Hematopoietic multipotent progenitor cell (in vitro differentiated cells): ENCODE results near the gene ASB6. TPM values are rescaled to one million over a fixed set of nuclear protein-coding genes. Genes with fewer than 3 reads are reported as not detected.
"Not testable (repeated sequence)": the region's sequence is repeated elsewhere in the genome, so short reads cannot be mapped to it uniquely, and the experiment has no call there.

Experiments used
- DNase-seq, 3 donors: peaks; one replicate each; pipeline ENCODE4 v3.0.0-alpha.2; 2011 to 2015; ENCODE audit warnings: low read depth in 2 of 3, low spot score in 2 of 3
- total RNA-seq: library from RNA; depleted of rRNA; stranded (reverse); fragments of >200 nt; gene quantifications from one replicate; pipeline ENCODE4 v1.2.3, GENCODE V29; 2012

Gene ASB6
- total RNA-seq, 1 donor = 15.9 TPM

GRCh38 chr9:129646654-129647053 lies 4.7 kb upstream of the ASB6 start:
- no peak for DNase-seq

- no peak for DNase-seq
These were observed 4.3 kb upstream of the ASB6 start for GRCh38 chr9:129646252-129646651.

GRCh38 chr9:129644902-129645301 lies 3.0 kb upstream of the ASB6 start:
- DNase-seq = no peak

- no peak for DNase-seq
These were observed 2.4 kb upstream of the ASB6 start for GRCh38 chr9:129644365-129644764.

- no peak for DNase-seq
These were observed 1.8 kb upstream of the ASB6 start for GRCh38 chr9:129643706-129644105.

- DNase-seq = no peak
These were observed 841 bp downstream of the ASB6 start for GRCh38 chr9:129640871-129641749.

- no peak for DNase-seq
These were observed 1.7 kb downstream of the ASB6 start for GRCh38 chr9:129640086-129640870.

- DNase-seq = no peak
These were observed 2.2 kb downstream of the ASB6 start for GRCh38 chr9:129639756-129640085.

- DNase-seq = no peak
These were observed 2.8 kb downstream of the ASB6 start for GRCh38 chr9:129639034-129639630.

- DNase-seq = no peak
These were observed 4.1 kb downstream of the ASB6 start for GRCh38 chr9:129637673-129638439.

GRCh38 chr9:129637102-129637501 lies 4.8 kb downstream of the ASB6 start:
- DNase-seq = peak in 1 of 3 donors; percentile 63

GRCh38 chr9:129636343-129636742 lies 5.6 kb downstream of the ASB6 start:
- DNase-seq = not testable (repeated sequence)

GRCh38 chr9:129635099-129636065 lies 6.6 kb downstream of the ASB6 start:
- DNase-seq = no peak

- DNase-seq = no peak
These were observed 8.1 kb downstream of the ASB6 start for GRCh38 chr9:129633848-129634247.

GRCh38 chr9:129633207-129633606 lies 8.7 kb downstream of the ASB6 start:
- DNase-seq = no peak

GRCh38 chr9:129632460-129632859 lies 9.5 kb downstream of the ASB6 start:
- no peak for DNase-seq

- DNase-seq = no peak
These were observed 10.2 kb downstream of the ASB6 start for GRCh38 chr9:129631674-129632129.

- DNase-seq = no peak
These were observed 10.8 kb downstream of the ASB6 start for GRCh38 chr9:129630967-129631673.

GRCh38 chr9:129629251-129629820 lies 12.6 kb downstream of the ASB6 start:
- no peak for DNase-seq
